Mesenchymal stem cell (in vitro differentiated cells and primary cell): ENCODE results near the gene HDAC3. TPM values are rescaled to one million over a fixed set of nuclear protein-coding genes. Genes with fewer than 3 reads are reported as not detected.

Experiments
- DNase-seq: peaks from one replicate; pipeline ENCODE4 v3.0.0-alpha.2; 2013
- H2AFZ ChIP-seq: one replicate; pipeline ENCODE4 v1.6.1; 2013; ENCODE audit warnings: low read depth, mild to moderate bottlenecking, control low read depth, inconsistent platforms, low read length, moderate library complexity
- H2AK5ac ChIP-seq: 2 replicates; pipeline ENCODE4 v1.6.1; 2013; ENCODE audit warnings: low read length, moderate library complexity, mild to moderate bottlenecking, inconsistent platforms; ENCODE audit not compliant: severe bottlenecking
- H2BK120ac ChIP-seq: one replicate; pipeline ENCODE4 v1.6.1; 2013; ENCODE audit warnings: low read depth, mild to moderate bottlenecking, inconsistent platforms, low read length, moderate library complexity
- H2BK12ac ChIP-seq, 2 experiments: one replicate each; pipeline ENCODE4 v1.6.1; 2013; ENCODE audit warnings: inconsistent platforms in 2 of 2, low read length in 2 of 2, mild to moderate bottlenecking in 2 of 2, moderate library complexity in 2 of 2, control low read depth in 1 of 2
- H2BK15ac ChIP-seq: one replicate; pipeline ENCODE4 v1.6.1; 2013; ENCODE audit warnings: mild to moderate bottlenecking, low read depth, inconsistent platforms; ENCODE audit not compliant: poor library complexity, severe bottlenecking
- H2BK5ac ChIP-seq: 2 replicates; pipeline ENCODE4 v1.6.1; 2013; ENCODE audit warnings: low read depth, mild to moderate bottlenecking, low read length, control low read depth, inconsistent platforms; ENCODE audit not compliant: poor library complexity, severe bottlenecking
- H3K14ac ChIP-seq, 2 experiments: one replicate each; pipeline ENCODE4 v1.6.1; 2013; ENCODE audit warnings: inconsistent platforms in 2 of 2, low read length in 2 of 2, control low read depth in 1 of 2, mild to moderate bottlenecking in 1 of 2, moderate library complexity in 1 of 2
- H3K18ac ChIP-seq, 2 experiments: one replicate each; pipeline ENCODE4 v1.6.1; 2013; ENCODE audit warnings: inconsistent platforms in 2 of 2, low read length in 2 of 2, control low read depth in 1 of 2, low read depth in 1 of 2, mild to moderate bottlenecking in 1 of 2
- H3K23ac ChIP-seq, 2 experiments: one replicate each; pipeline ENCODE4 v1.6.1; 2013; ENCODE audit warnings: inconsistent platforms in 2 of 2, low read length in 2 of 2, mild to moderate bottlenecking in 2 of 2, moderate library complexity in 2 of 2, control low read depth in 1 of 2
- H3K27ac ChIP-seq: 2 replicates; pipeline ENCODE4 v1.5.1; 2013; ENCODE audit warnings: mild to moderate bottlenecking, moderate library complexity, low read length, control low read depth, inconsistent platforms; ENCODE audit not compliant: poor library complexity, severe bottlenecking
- H3K27me3 ChIP-seq, 2 experiments: 2 replicates each; pipeline versions ENCODE4 v1.6.1 to v1.7.0; 2013; ENCODE audit warnings: low read length in 2 of 2, mild to moderate bottlenecking in 2 of 2, moderate library complexity in 2 of 2, control low read depth in 1 of 2, inconsistent platforms in 1 of 2; ENCODE audit not compliant: control insufficient read depth in 1 of 2, insufficient read depth in 1 of 2
- H3K36me3 ChIP-seq, 2 experiments: 2 replicates each; pipeline versions ENCODE4 v1.6.1 to v1.7.0; 2013; ENCODE audit warnings: low read length in 2 of 2, control low read depth in 1 of 2, inconsistent platforms in 1 of 2, low read depth in 1 of 2, mild to moderate bottlenecking in 1 of 2; ENCODE audit not compliant: insufficient read depth in 2 of 2, control insufficient read depth in 1 of 2
- H3K4ac ChIP-seq, 2 experiments: one replicate each; pipeline ENCODE4 v1.6.1; 2013; ENCODE audit warnings: inconsistent platforms in 2 of 2, low read length in 2 of 2, mild to moderate bottlenecking in 2 of 2, moderate library complexity in 2 of 2, control low read depth in 1 of 2, low read depth in 1 of 2
- H3K4me1 ChIP-seq: 2 replicates; pipeline ENCODE4 v1.6.1; 2013; ENCODE audit warnings: low read depth, low read length, control low read depth; ENCODE audit not compliant: control insufficient read depth, insufficient read depth
- H3K4me2 ChIP-seq: 2 replicates; pipeline ENCODE4 v1.6.1; 2013; ENCODE audit warnings: low read length, mild to moderate bottlenecking, inconsistent platforms; ENCODE audit not compliant: poor library complexity, severe bottlenecking
- H3K4me3 ChIP-seq, 2 experiments: 2 replicates each; pipeline versions ENCODE4 v1.5.1 to v1.7.0; 2013; ENCODE audit warnings: low read length in 2 of 2, mild to moderate bottlenecking in 2 of 2, control low read depth in 1 of 2, low read depth in 1 of 2; ENCODE audit not compliant: insufficient read depth in 1 of 2
- H3K79me1 ChIP-seq: replicated peaks from 2 replicates; pipeline ENCODE4 v1.6.1; 2013; ENCODE audit warnings: mild to moderate bottlenecking, control low read depth, low read length, inconsistent platforms; ENCODE audit not compliant: poor library complexity, severe bottlenecking
- H3K9ac ChIP-seq: 2 replicates; pipeline ENCODE4 v1.7.0; 2013; ENCODE audit warnings: mild to moderate bottlenecking, low read length, moderate library complexity
- H3K9me3 ChIP-seq: 2 replicates; pipeline ENCODE4 v1.7.0; 2013; ENCODE audit warnings: mild to moderate bottlenecking, low read length; ENCODE audit not compliant: control insufficient read depth
- H4K8ac ChIP-seq: one replicate; pipeline ENCODE4 v1.6.1; 2013; ENCODE audit warnings: inconsistent platforms, mild to moderate bottlenecking, low read length, moderate library complexity
- H4K91ac ChIP-seq: one replicate; pipeline ENCODE4 v1.6.1; 2013; ENCODE audit warnings: mild to moderate bottlenecking, low read length, inconsistent platforms
- WGBS: methylation state at CpG from one replicate; pipeline ENCODE4 v1.1.7; 2013; ENCODE audit warnings: mixed read lengths; 5-methylcytosine and 5-hydroxymethylcytosine counted together
- polyA plus RNA-seq, 2 experiments: library from polyadenylated mRNA; stranded (reverse); fragments of 200-250 nt; gene quantifications; one replicate each; pipeline ENCODE4 v1.2.3, GENCODE V29; 2013

HDAC3 gene
- 42.8 TPM for polyA plus RNA-seq (2013, experiment 1 of 2)
- polyA plus RNA-seq (2013, experiment 2 of 2), result 42.2 TPM

- H4K91ac ChIP-seq, result peak within 1 kb of the TSS; percentile 90
- 0% methylated on average over 46 of the region's 55 CpGs for WGBS
Observed at GRCh38 chr5:141636413-141637122, at the start of gene HDAC3, which contains the start of gene RELL2. Gene HDAC3, minus strand, starts transcription at chr5:141636849. Its CDS starts 59 bp downstream, at chr5:141636790. Gene RELL2, plus strand, starts transcription at chr5:141636997. Its CDS starts 1,229 bp downstream, at chr5:141638226.

GRCh38 chr5:141685591-141685990 is 48.9 kb upstream of the HDAC3 start:
- Histone ChIP-seq H4K91ac (no peak overlapping the region), H3K4me1 (peaks cover 23% of the 10 kb centered on the region), H2BK5ac (no peak overlapping the region), H2BK12ac (no peak overlapping the region), H3K4ac (no peak overlapping the region), H3K23ac (no peak overlapping the region), H3K27me3 (peaks cover 19 to 22% of the 10 kb centered on the region in 2 experiments), H2BK15ac (no peak overlapping the region), H3K4me3 (no peak overlapping the region), H3K36me3 (no peaks in the 10 kb centered on the region), H2BK120ac (no peak overlapping the region), H2AFZ (no peak overlapping the region), H2AK5ac (no peak overlapping the region), H3K27ac (no peak overlapping the region), H3K9ac (no peak overlapping the region), H3K14ac (no peak overlapping the region), H4K8ac (no peak overlapping the region), H3K79me1 (no peaks in the 10 kb centered on the region), H3K9me3 (no peaks in the 10 kb centered on the region), H3K18ac (no peak overlapping the region), H3K4me2 (no peak overlapping the region)
- 100% methylated on average over 1 of the region's 1 CpG for WGBS
- DNase-seq, result no peak

More at GRCh38 chr5:141636413-141637122, at the start of gene HDAC3, which contains the start of gene RELL2:
- DNase-seq, result peak; percentile 89
- Histone ChIP-seq H2BK15ac (peak within 1 kb of the TSS; percentile 33), H3K79me1 (peaks cover 23% of the 10 kb centered on the region), H3K27ac (peak within 1 kb of the TSS; percentile 37), H2AK5ac (no peak within 1 kb of the TSS), H2BK120ac (no peak within 1 kb of the TSS), H3K4me2 (peak within 1 kb of the TSS; percentile 98), H3K4ac (peak within 1 kb of the TSS; percentile 64 to 71), H4K8ac (peak within 1 kb of the TSS; percentile 67), H2BK5ac (peak within 1 kb of the TSS; percentile 61), H3K4me3 (peak within 1 kb of the TSS; percentile 90 to 94), H2BK12ac (peak within 1 kb of the TSS in 1 of 2 experiments; percentile 12), H2AFZ (peak within 1 kb of the TSS; percentile 90), H3K18ac (peak within 1 kb of the TSS; percentile 72 to 89), H3K9ac (peak within 1 kb of the TSS; percentile 94), H3K9me3 (no peaks in the 10 kb centered on the region), H3K14ac (peak within 1 kb of the TSS in 1 of 2 experiments; percentile 92), H3K36me3 (peaks cover 24 to 30% of the 10 kb centered on the region in 2 experiments), H3K27me3 (peaks cover 0 to 4% of the 10 kb centered on the region in 2 experiments), H3K23ac (peak within 1 kb of the TSS in 1 of 2 experiments; percentile 96), H3K4me1 (peaks cover 29% of the 10 kb centered on the region)

- Histone ChIP-seq H4K91ac (no peak overlapping the region), H2AK5ac (no peak overlapping the region), H3K9me3 (no peaks in the 10 kb centered on the region), H2BK5ac (no peak overlapping the region), H3K23ac (no peak overlapping the region), H3K4me2 (no peak overlapping the region), H4K8ac (no peak overlapping the region), H3K27me3 (peaks cover 0 to 3% of the 10 kb centered on the region in 2 experiments), H2BK12ac (no peak overlapping the region), H2AFZ (no peak overlapping the region), H3K4ac (no peak overlapping the region), H3K4me1 (peaks cover 31% of the 10 kb centered on the region), H3K18ac (no peak overlapping the region), H3K9ac (no peak overlapping the region), H3K27ac (no peak overlapping the region), H2BK15ac (no peak overlapping the region), H3K14ac (no peak overlapping the region), H3K36me3 (peaks cover 7 to 12% of the 10 kb centered on the region in 2 experiments), H3K79me1 (peaks cover 14% of the 10 kb centered on the region), H2BK120ac (no peak overlapping the region), H3K4me3 (no peak overlapping the region)
- DNase-seq, result peak; percentile 22
Observed at GRCh38 chr5:141683596-141684141, 47.0 kb upstream of the HDAC3 start.
